CD4-positive, alpha-beta T cell (primary cell): Measurements from ENCODE around the gene NUP50. TPM values are rescaled to one million over a fixed set of nuclear protein-coding genes. Genes with fewer than 3 reads are reported as not detected.

Experiments used
- ATAC-seq: fragments of 200-7000 bp; cut with Tn5 transposase; one replicate; pipeline ENCODE4 v1.10.0; 2022; ENCODE audit warnings: mild to moderate bottlenecking; ENCODE audit not compliant: poor library complexity
- CTCF ChIA-PET: fragments of 350-600 bp; sonication (Branson Sonifier 250); formaldehyde crosslinking; loops from one replicate; lab custom pipeline; 2021; ENCODE audit warnings: antibody characterized with exemption, inconsistent platforms; lab: Charles Lee
- POLR2A ChIA-PET: fragments of 350-600 bp; sonication (Branson Sonifier 250); formaldehyde crosslinking; loops from one replicate; lab custom pipeline; 2021; ENCODE audit warnings: antibody characterized with exemption, inconsistent platforms; lab: Charles Lee
- DNase-seq, 14 experiments: peaks; one replicate each; pipeline ENCODE4 v3.0.0-alpha.2; 2013 to 2020; ENCODE audit warnings: mixed read lengths in 2 of 14
- H3K27ac ChIP-seq, 2 donors: one replicate each; pipeline versions ENCODE4 v1.5.1 to v1.7.0; 2013; ENCODE audit warnings: low read length in 2 of 2, low read depth in 1 of 2, mild to moderate bottlenecking in 1 of 2
- H3K27me3 ChIP-seq, 2 experiments: 1 replicate in 1 of 2; 2 replicates in 1 of 2; pipeline versions ENCODE4 v1.6.1 to v1.7.0; 2013; ENCODE audit warnings: low read length in 2 of 2, control low read depth in 1 of 2, mild to moderate bottlenecking in 1 of 2, moderate library complexity in 1 of 2; ENCODE audit not compliant: insufficient read depth in 2 of 2, control insufficient read depth in 1 of 2
- H3K36me3 ChIP-seq: one replicate; pipeline ENCODE4 v1.6.1; 2013; ENCODE audit warnings: low read length, control low read depth; ENCODE audit not compliant: insufficient read depth
- H3K4me1 ChIP-seq: one replicate; pipeline ENCODE4 v1.6.1; 2013; ENCODE audit warnings: low read length, control low read depth; ENCODE audit not compliant: insufficient read depth
- H3K4me3 ChIP-seq: one replicate; pipeline ENCODE4 v1.5.1; 2013; ENCODE audit warnings: mild to moderate bottlenecking, low read length, moderate library complexity
- H3K9me3 ChIP-seq, 2 experiments: 1 replicate in 1 of 2; 2 replicates in 1 of 2; pipeline versions ENCODE4 v1.6.1 to v1.7.0; 2013; ENCODE audit warnings: low read length in 2 of 2, mild to moderate bottlenecking in 2 of 2, control low read depth in 1 of 2, moderate library complexity in 1 of 2; ENCODE audit not compliant: control insufficient read depth in 1 of 2, insufficient read depth in 1 of 2
- H3K27ac Mint-ChIP-seq: one replicate; pipeline ENCODE4 v1.8.0; 2020; ENCODE audit warnings: mixed read lengths
- H3K27me3 Mint-ChIP-seq: one replicate; pipeline ENCODE4 v1.8.0; 2021; ENCODE audit warnings: mixed read lengths
- H3K36me3 Mint-ChIP-seq: one replicate; pipeline ENCODE4 v1.8.0; 2021; ENCODE audit warnings: low read depth, mixed read lengths
- H3K4me1 Mint-ChIP-seq: one replicate; pipeline ENCODE4 v1.8.0; 2021; ENCODE audit warnings: low read depth, mixed read lengths
- H3K4me3 Mint-ChIP-seq: one replicate; pipeline ENCODE4 v1.8.0; 2020; ENCODE audit warnings: mild to moderate bottlenecking, mixed read lengths
- H3K9me3 Mint-ChIP-seq: one replicate; pipeline ENCODE4 v1.8.0; 2020; ENCODE audit warnings: mixed read lengths
- intact Hi-C, 2 experiments: fragments of 100-400 bp; cut with DNase I in 1 of 2; cut with micrococcal nuclease in 1 of 2; formaldehyde crosslinking; loops; one replicate each; pipeline versions ENCODE4 v1.15.1 to v1.9.0; 2023 to 2025; cut with DNase I, micrococcal nuclease
- total RNA-seq, 174 experiments: library from RNA in 2 of 174; stranded (reverse) in 2 of 174; gene quantifications; one replicate each; pipeline ENCODE4 v1.2.3 and lab custom pipeline; 2021 to 2026
- TF ChIP-seq, protein P1 (sequence below): fragments of 200-600 bp; IDR thresholded peaks from one replicate; pipeline ENCODE4 v1.8.0; 2022; ENCODE audit warnings: antibody characterized with exemption, mild to moderate bottlenecking

The NUP50 gene
- total RNA-seq, 2 experiments from 2014 or later = 141 TPM

DNA sequence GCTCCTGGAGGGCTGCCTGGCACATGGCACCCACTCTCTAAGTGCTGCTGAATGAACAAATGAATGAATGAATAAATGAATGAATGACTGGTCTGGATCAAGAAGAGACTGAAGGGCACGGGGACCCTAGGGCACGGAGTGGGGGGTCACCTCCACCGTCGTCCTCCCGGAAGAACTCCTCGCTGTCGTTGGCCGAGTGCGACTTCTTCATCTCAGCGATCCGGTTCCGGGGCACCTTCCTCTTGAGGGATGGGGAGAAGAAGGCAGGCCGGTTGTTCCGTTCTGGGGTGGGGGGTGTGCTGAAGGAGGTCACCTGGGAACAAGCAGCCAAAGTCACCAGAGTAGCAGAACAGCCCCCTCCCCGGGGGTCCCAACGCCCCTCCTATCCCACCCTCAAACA, 36.0 kb downstream of the NUP50 start:
- DNase-seq (no peak), ATAC-seq (no peak)
- Histone ChIP-seq H3K27ac (no peak overlapping the region), H3K36me3 (peaks cover 32% of the 10 kb centered on the region), H3K27me3 (no peaks in the 10 kb centered on the region), H3K9me3 (no peaks in the 10 kb centered on the region), H3K4me1 (no peaks in the 10 kb centered on the region), H3K4me3 (no peak overlapping the region)
- peaks cover 25% of the 10 kb centered on the region for H3K36me3 Mint-ChIP-seq
- TF ChIP-seq, protein P1, sequence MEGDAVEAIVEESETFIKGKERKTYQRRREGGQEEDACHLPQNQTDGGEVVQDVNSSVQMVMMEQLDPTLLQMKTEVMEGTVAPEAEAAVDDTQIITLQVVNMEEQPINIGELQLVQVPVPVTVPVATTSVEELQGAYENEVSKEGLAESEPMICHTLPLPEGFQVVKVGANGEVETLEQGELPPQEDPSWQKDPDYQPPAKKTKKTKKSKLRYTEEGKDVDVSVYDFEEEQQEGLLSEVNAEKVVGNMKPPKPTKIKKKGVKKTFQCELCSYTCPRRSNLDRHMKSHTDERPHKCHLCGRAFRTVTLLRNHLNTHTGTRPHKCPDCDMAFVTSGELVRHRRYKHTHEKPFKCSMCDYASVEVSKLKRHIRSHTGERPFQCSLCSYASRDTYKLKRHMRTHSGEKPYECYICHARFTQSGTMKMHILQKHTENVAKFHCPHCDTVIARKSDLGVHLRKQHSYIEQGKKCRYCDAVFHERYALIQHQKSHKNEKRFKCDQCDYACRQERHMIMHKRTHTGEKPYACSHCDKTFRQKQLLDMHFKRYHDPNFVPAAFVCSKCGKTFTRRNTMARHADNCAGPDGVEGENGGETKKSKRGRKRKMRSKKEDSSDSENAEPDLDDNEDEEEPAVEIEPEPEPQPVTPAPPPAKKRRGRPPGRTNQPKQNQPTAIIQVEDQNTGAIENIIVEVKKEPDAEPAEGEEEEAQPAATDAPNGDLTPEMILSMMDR = no peak
- no peaks in the 10 kb centered on the region for H3K4me1 Mint-ChIP-seq
- no peaks in the 10 kb centered on the region for H3K27me3 Mint-ChIP-seq
- H3K27ac Mint-ChIP-seq = no peak overlapping the region
- H3K9me3 Mint-ChIP-seq = no peaks in the 10 kb centered on the region
- intact Hi-C loops = no loop called here
- ChIA-PET POLR2A (no interaction called here), CTCF (no interaction called here)
- H3K4me3 Mint-ChIP-seq = no peak overlapping the region

DNA sequence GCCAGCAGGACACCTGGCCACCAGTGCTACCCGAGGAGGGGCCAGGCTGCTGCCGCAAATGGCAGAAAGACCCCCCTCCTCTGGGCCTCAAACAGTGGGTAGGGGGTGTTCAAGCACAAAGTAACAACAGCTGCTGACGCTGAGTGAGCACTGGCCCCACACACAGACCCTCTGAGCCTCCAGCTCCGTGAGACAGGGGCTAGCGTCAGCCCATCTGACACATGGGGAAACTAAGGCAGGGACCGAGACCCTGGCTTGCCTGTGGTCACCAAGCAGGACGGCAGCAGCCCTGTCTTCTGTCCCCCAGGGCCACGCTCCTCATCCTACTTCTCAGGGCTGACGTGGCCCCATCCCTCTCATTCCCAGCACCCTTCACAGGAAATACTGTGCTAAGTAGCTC, 36.5 kb downstream of the NUP50 start:
- ChIA-PET POLR2A (no interaction called here), CTCF (no interaction called here)
- Histone ChIP-seq H3K4me3 (no peak overlapping the region), H3K9me3 (no peaks in the 10 kb centered on the region), H3K4me1 (no peaks in the 10 kb centered on the region), H3K27me3 (no peaks in the 10 kb centered on the region), H3K27ac (no peak overlapping the region), H3K36me3 (peaks cover 37% of the 10 kb centered on the region)
- H3K36me3 Mint-ChIP-seq = peaks cover 25% of the 10 kb centered on the region
- H3K4me3 Mint-ChIP-seq = no peak overlapping the region
- intact Hi-C loops = no loop called here
- DNase-seq (no peak), ATAC-seq (no peak)
- H3K27ac Mint-ChIP-seq = no peak overlapping the region
- H3K4me1 Mint-ChIP-seq = no peaks in the 10 kb centered on the region
- H3K27me3 Mint-ChIP-seq = no peaks in the 10 kb centered on the region
- TF ChIP-seq, protein P1 = no peak
- H3K9me3 Mint-ChIP-seq = no peaks in the 10 kb centered on the region

DNA sequence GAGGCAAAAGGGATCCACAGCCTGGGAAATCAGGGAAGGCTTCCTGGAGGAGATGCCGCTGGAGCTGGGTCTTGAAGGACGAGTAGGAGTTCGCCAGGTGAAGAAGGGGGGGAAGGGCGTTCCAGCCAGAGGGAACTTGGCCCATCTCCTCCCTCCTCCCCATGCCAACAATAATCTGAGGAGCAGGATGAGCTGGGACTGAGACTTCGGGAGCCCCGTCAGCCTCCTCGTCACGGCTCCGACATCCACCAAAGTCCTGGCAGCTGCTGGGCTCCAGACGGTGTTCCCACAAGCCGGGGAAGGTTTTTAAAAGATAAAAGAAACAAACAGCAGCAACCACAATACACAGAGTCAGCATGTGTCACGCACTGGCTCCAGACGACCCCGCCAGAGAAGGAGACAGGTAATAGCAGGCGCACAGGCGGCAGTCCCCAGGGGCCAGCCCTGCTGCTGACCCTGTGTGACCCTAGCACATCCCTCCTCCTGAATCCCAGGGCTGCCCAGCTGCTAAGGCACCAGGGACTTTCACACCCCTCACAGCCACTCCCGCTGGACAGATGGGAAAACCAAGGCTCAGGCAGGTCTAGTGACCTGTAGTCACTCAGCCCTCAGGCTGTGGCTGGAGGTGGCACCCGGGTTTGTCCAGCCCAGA, 37.3 kb downstream of the NUP50 start:
- H3K4me3 ChIP-seq = no peak overlapping the region
- DNase-seq = no peak
- Mint-ChIP-seq H3K27me3 (no peaks in the 10 kb centered on the region), H3K27ac (no peak overlapping the region), H3K9me3 (no peaks in the 10 kb centered on the region), H3K4me1 (no peaks in the 10 kb centered on the region), H3K4me3 (no peak overlapping the region), H3K36me3 (peaks cover 29% of the 10 kb centered on the region)
- ChIA-PET CTCF (no interaction called here), POLR2A (no interaction called here)
- H3K36me3 ChIP-seq = peaks cover 37% of the 10 kb centered on the region
- ATAC-seq = no peak
- TF ChIP-seq, protein P1 = no peak
- intact Hi-C loops = no loop called here
- no peaks in the 10 kb centered on the region for H3K27me3 ChIP-seq
- H3K9me3 ChIP-seq = no peaks in the 10 kb centered on the region
- no peaks in the 10 kb centered on the region for H3K4me1 ChIP-seq
- H3K27ac ChIP-seq = no peak overlapping the region
